Upper lobe of right lung (tissue), 1 donor: ENCODE results near the gene OR5AC2. TPM values are rescaled to one million over a fixed set of nuclear protein-coding genes. Genes with fewer than 3 reads are reported as not detected.

Experiments
- ATAC-seq: fragments of 200-7000 bp; cut with Tn5 transposase; one replicate; pipeline ENCODE4 v1.9.1; 2020; ENCODE audit warnings: mild to moderate bottlenecking, moderate library complexity
- DNase-seq: peaks from one replicate; pipeline ENCODE4 v3.0.0-alpha.2; 2020
- H3K27ac ChIP-seq: fragments of 200-600 bp; one replicate; pipeline ENCODE4 v1.8.0; 2022
- H3K27me3 ChIP-seq: fragments of 200-600 bp; one replicate; pipeline ENCODE4 v1.8.0; 2022; ENCODE audit warnings: mild to moderate bottlenecking
- H3K36me3 ChIP-seq: fragments of 200-600 bp; one replicate; pipeline ENCODE4 v1.8.0; 2022
- H3K4me1 ChIP-seq: fragments of 200-600 bp; one replicate; pipeline ENCODE4 v1.8.0; 2022
- H3K4me3 ChIP-seq: fragments of 200-600 bp; one replicate; pipeline ENCODE4 v1.8.0; 2022; ENCODE audit warnings: mild to moderate bottlenecking
- H3K9me3 ChIP-seq: fragments of 200-600 bp; one replicate; pipeline ENCODE4 v1.8.0; 2022
- intact Hi-C: fragments of 100-400 bp; cut with DNase I; formaldehyde crosslinking; loops from one replicate; pipeline ENCODE4 v1.11.0; 2022
- long read RNA-seq: library from polyadenylated mRNA; unstranded; transcript quantifications from one replicate; pipeline ENCODE4 v2.0.0, GENCODE V29; 2021
- total RNA-seq: library from RNA; stranded (reverse); fragmentation: NEBNext Ultra II Directional; extraction: Animal tissue kit (Norgen Biotek cat#: 25700); gene quantifications from one replicate; pipeline ENCODE4 v1.2.1, GENCODE V29; 2021
- TF ChIP-seq, protein P1 (sequence below): fragments of 200-600 bp; IDR thresholded peaks from one replicate; pipeline ENCODE4 v1.8.0; 2022; ENCODE audit warnings: antibody characterized with exemption
- donor health status: DM: no; HTN: yes; CAD: no; lungs with severe emphysema.

The OR5AC2 gene, protein sequence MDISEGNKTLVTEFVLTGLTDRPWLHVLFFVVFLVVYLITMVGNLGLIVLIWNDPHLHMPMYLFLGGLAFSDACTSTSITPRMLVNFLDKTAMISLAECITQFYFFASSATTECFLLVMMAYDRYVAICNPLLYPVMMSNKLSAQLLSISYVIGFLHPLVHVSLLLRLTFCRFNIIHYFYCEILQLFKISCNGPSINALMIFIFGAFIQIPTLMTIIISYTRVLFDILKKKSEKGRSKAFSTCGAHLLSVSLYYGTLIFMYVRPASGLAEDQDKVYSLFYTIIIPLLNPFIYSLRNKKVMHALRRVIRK
- total RNA-seq = not detected
- long read RNA-seq = 0 reads

GRCh38 chr3:98086873-98087272, at the start of gene OR5AC2:
TSS of gene OR5AC2 (plus strand) at chr3:98087173. CDS start at chr3:98087173, 0 bp downstream.
- TF ChIP-seq, protein P1, sequence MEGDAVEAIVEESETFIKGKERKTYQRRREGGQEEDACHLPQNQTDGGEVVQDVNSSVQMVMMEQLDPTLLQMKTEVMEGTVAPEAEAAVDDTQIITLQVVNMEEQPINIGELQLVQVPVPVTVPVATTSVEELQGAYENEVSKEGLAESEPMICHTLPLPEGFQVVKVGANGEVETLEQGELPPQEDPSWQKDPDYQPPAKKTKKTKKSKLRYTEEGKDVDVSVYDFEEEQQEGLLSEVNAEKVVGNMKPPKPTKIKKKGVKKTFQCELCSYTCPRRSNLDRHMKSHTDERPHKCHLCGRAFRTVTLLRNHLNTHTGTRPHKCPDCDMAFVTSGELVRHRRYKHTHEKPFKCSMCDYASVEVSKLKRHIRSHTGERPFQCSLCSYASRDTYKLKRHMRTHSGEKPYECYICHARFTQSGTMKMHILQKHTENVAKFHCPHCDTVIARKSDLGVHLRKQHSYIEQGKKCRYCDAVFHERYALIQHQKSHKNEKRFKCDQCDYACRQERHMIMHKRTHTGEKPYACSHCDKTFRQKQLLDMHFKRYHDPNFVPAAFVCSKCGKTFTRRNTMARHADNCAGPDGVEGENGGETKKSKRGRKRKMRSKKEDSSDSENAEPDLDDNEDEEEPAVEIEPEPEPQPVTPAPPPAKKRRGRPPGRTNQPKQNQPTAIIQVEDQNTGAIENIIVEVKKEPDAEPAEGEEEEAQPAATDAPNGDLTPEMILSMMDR = no peak
- no peak for ATAC-seq
- Histone ChIP-seq H3K9me3 (no peaks in the 10 kb centered on the region), H3K36me3 (no peaks in the 10 kb centered on the region), H3K4me1 (no peaks in the 10 kb centered on the region), H3K27ac (no peak within 1 kb of the TSS), H3K27me3 (no peaks in the 10 kb centered on the region), H3K4me3 (no peak within 1 kb of the TSS)
- intact Hi-C loops = no loop called here
- no peak for DNase-seq

DNA sequence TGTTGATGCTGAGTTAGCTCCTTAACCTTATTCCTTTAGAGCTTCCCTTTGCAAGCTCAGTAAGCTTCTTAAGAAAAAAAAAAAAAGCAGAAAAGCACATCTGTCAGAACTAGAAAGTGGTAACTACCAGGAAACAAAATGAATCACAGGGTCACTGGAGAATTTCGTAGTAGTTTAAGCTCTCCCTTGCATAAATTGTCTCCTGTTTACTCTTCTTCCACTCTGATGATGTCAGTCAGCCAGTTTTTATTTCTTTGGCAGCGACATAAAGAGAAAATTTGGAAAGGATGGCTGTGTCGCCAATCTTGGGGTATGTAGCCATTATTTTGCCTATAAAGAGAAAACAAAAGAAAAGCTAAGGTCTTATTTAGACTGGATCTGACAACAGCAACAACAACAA, 48.7 kb upstream of the OR5AC2 start:
- no peak overlapping the region for H3K27ac ChIP-seq

GRCh38 chr3:98038876-98039275, 48.1 kb upstream of the OR5AC2 start:
- TF ChIP-seq, protein P1 = no peak
- DNase-seq (no peak), ATAC-seq (no peak)
- H3K9me3 ChIP-seq = peaks cover 9% of the 10 kb centered on the region
- H3K4me3 ChIP-seq = no peak overlapping the region
- H3K4me1 ChIP-seq = no peaks in the 10 kb centered on the region
- intact Hi-C loops = no loop called here
- no peaks in the 10 kb centered on the region for H3K36me3 ChIP-seq
- peaks cover 6% of the 10 kb centered on the region for H3K27me3 ChIP-seq
- H3K27ac ChIP-seq = no peak overlapping the region

More for the DNA sequence above, 48.7 kb upstream of the OR5AC2 start:
- TF ChIP-seq, protein P1 = no peak
- peaks cover 9% of the 10 kb centered on the region for H3K9me3 ChIP-seq
- no peaks in the 10 kb centered on the region for H3K4me1 ChIP-seq
- peaks cover 6% of the 10 kb centered on the region for H3K27me3 ChIP-seq
- H3K36me3 ChIP-seq = no peaks in the 10 kb centered on the region
- no peak for DNase-seq
- intact Hi-C loops = no loop called here
- no peak for ATAC-seq
- no peak overlapping the region for H3K4me3 ChIP-seq

GRCh38 chr3:98039322-98040024, 47.5 kb upstream of the OR5AC2 start:
- TF ChIP-seq, protein P1 = peak; percentile 84
- Histone ChIP-seq H3K4me1 (no peaks in the 10 kb centered on the region), H3K9me3 (peaks cover 9% of the 10 kb centered on the region), H3K27me3 (peaks cover 6% of the 10 kb centered on the region), H3K4me3 (peak overlapping the region; percentile 34), H3K27ac (no peak overlapping the region), H3K36me3 (no peaks in the 10 kb centered on the region)
- ATAC-seq = peak; percentile 98
- no peak for DNase-seq
- intact Hi-C loops = no loop called here

GRCh38 chr3:98041350-98041749, 45.6 kb upstream of the OR5AC2 start:
- intact Hi-C loops = no loop called here

More at GRCh38 chr3:98041350-98041749, 45.6 kb upstream of the OR5AC2 start:
- no peaks in the 10 kb centered on the region for H3K27me3 ChIP-seq
- no peak overlapping the region for H3K4me3 ChIP-seq
- no peaks in the 10 kb centered on the region for H3K36me3 ChIP-seq
- ATAC-seq (no peak), DNase-seq (no peak)
- TF ChIP-seq, protein P1 = no peak
- H3K27ac ChIP-seq = no peak overlapping the region
- H3K9me3 ChIP-seq = peaks cover 9% of the 10 kb centered on the region
- H3K4me1 ChIP-seq = no peaks in the 10 kb centered on the region
